Activated T-helper 2 cell treated with anti-CD3 and anti-CD28 coated beads, Interferon-gamma antibody, Interleukin-2, Interleukin-4, amounts not matched to agents 10 μg/mL and 5 μg/mL and 100 μg/mL, durations not matched to agents 14 hours and 24 hours and 36 hours (primary cell): ENCODE results near the gene GATA3. TPM values are rescaled to one million over a fixed set of nuclear protein-coding genes. Genes with fewer than 3 reads are reported as not detected.

ENCODE experiments used
- DNase-seq: peaks from one replicate; pipeline ENCODE4 v3.0.0; 2021; ENCODE audit warnings: low spot score
- H3K27ac Mint-ChIP-seq: one replicate; pipeline ENCODE4 v1.8.0; 2021; ENCODE audit warnings: mixed read lengths
- H3K27me3 Mint-ChIP-seq: one replicate; pipeline ENCODE4 v1.8.0; 2021; ENCODE audit warnings: low read depth, mixed read lengths
- H3K36me3 Mint-ChIP-seq: one replicate; pipeline ENCODE4 v1.8.0; 2021; ENCODE audit warnings: low read depth, mixed read lengths
- H3K4me1 Mint-ChIP-seq: one replicate; pipeline ENCODE4 v1.8.0; 2021; ENCODE audit warnings: low read depth, mixed read lengths
- H3K4me3 Mint-ChIP-seq: one replicate; pipeline ENCODE4 v1.8.0; 2021; ENCODE audit warnings: low read depth, mild to moderate bottlenecking, moderate library complexity, mixed read lengths
- H3K9me3 Mint-ChIP-seq: one replicate; pipeline ENCODE4 v1.8.0; 2021; ENCODE audit warnings: mixed read lengths
- intact Hi-C: fragments of 100-400 bp; cut with micrococcal nuclease; formaldehyde crosslinking; loops from one replicate; pipeline ENCODE4 v1.15.1; 2023
- total RNA-seq: library from RNA; stranded (reverse); gene quantifications from 2 replicates; pipeline ENCODE4 v1.2.3, GENCODE V29; 2022

The GATA3 gene
- total RNA-seq, 1 donor from 2014 or later: 293 TPM

GRCh38 chr10:8104721-8105120 lies 50.2 kb downstream of the GATA3 start:
- H3K36me3 Mint-ChIP-seq: peaks cover 3% of the 10 kb centered on the region
- no peak overlapping the region for H3K4me3 Mint-ChIP-seq
- no peak for DNase-seq
- peaks cover 3% of the 10 kb centered on the region for H3K27me3 Mint-ChIP-seq
- H3K4me1 Mint-ChIP-seq: peaks cover 13% of the 10 kb centered on the region
- H3K9me3 Mint-ChIP-seq: no peaks in the 10 kb centered on the region
- intact Hi-C loops: no loop called here
- no peak overlapping the region for H3K27ac Mint-ChIP-seq

- Mint-ChIP-seq H3K4me3 (no peak overlapping the region), H3K27me3 (peaks cover 3% of the 10 kb centered on the region), H3K9me3 (no peaks in the 10 kb centered on the region), H3K27ac (no peak overlapping the region), H3K4me1 (peaks cover 10% of the 10 kb centered on the region), H3K36me3 (no peaks in the 10 kb centered on the region)
- intact Hi-C loops: no loop called here
- DNase-seq: no peak
These were observed 51.4 kb downstream of the GATA3 start for GRCh38 chr10:8105932-8106331.

- Mint-ChIP-seq H3K9me3 (no peaks in the 10 kb centered on the region), H3K36me3 (no peaks in the 10 kb centered on the region), H3K27ac (no peak overlapping the region), H3K4me1 (no peaks in the 10 kb centered on the region), H3K4me3 (no peak overlapping the region), H3K27me3 (peaks cover 3% of the 10 kb centered on the region)
- intact Hi-C loops: no loop called here
- no peak for DNase-seq
These were observed 57.9 kb downstream of the GATA3 start for GRCh38 chr10:8112230-8112905.

GRCh38 chr10:8112942-8113442 lies 58.5 kb downstream of the GATA3 start:
- no peak overlapping the region for H3K4me3 Mint-ChIP-seq
- H3K9me3 Mint-ChIP-seq: no peaks in the 10 kb centered on the region
- intact Hi-C loops: no loop called here
- H3K27ac Mint-ChIP-seq: no peak overlapping the region
- no peaks in the 10 kb centered on the region for H3K4me1 Mint-ChIP-seq
- H3K36me3 Mint-ChIP-seq: no peaks in the 10 kb centered on the region
- no peak for DNase-seq
- H3K27me3 Mint-ChIP-seq: no peaks in the 10 kb centered on the region

- Mint-ChIP-seq H3K27me3 (no peaks in the 10 kb centered on the region), H3K27ac (no peak overlapping the region), H3K9me3 (no peaks in the 10 kb centered on the region), H3K4me1 (no peaks in the 10 kb centered on the region), H3K4me3 (no peak overlapping the region), H3K36me3 (no peaks in the 10 kb centered on the region)
- intact Hi-C loops: no loop called here
- DNase-seq: no peak
These were observed 59.1 kb downstream of the GATA3 start for GRCh38 chr10:8113616-8114015.

- Mint-ChIP-seq H3K27me3 (no peaks in the 10 kb centered on the region), H3K36me3 (no peaks in the 10 kb centered on the region), H3K4me3 (no peak overlapping the region), H3K27ac (no peak overlapping the region), H3K9me3 (no peaks in the 10 kb centered on the region), H3K4me1 (no peaks in the 10 kb centered on the region)
- intact Hi-C loops: no loop called here
- DNase-seq: no peak
These were observed 60.5 kb downstream of the GATA3 start for GRCh38 chr10:8114741-8115617.

- intact Hi-C loops: no loop called here
- H3K36me3 Mint-ChIP-seq: no peaks in the 10 kb centered on the region
- DNase-seq: no peak
- no peak overlapping the region for H3K27ac Mint-ChIP-seq
- H3K9me3 Mint-ChIP-seq: no peaks in the 10 kb centered on the region
- H3K27me3 Mint-ChIP-seq: no peaks in the 10 kb centered on the region
- no peak overlapping the region for H3K4me3 Mint-ChIP-seq
- no peaks in the 10 kb centered on the region for H3K4me1 Mint-ChIP-seq
These were observed 61.1 kb downstream of the GATA3 start for GRCh38 chr10:8115618-8115980.

- Mint-ChIP-seq H3K4me3 (no peak overlapping the region), H3K4me1 (no peaks in the 10 kb centered on the region), H3K27ac (no peak overlapping the region), H3K27me3 (no peaks in the 10 kb centered on the region), H3K36me3 (no peaks in the 10 kb centered on the region), H3K9me3 (no peaks in the 10 kb centered on the region)
- intact Hi-C loops: no loop called here
- no peak for DNase-seq
These were observed 62.0 kb downstream of the GATA3 start for GRCh38 chr10:8116474-8116873.

GRCh38 chr10:8116926-8117493 lies 62.5 kb downstream of the GATA3 start:
- no peaks in the 10 kb centered on the region for H3K9me3 Mint-ChIP-seq
- intact Hi-C loops: no loop called here
- no peak for DNase-seq
- H3K4me1 Mint-ChIP-seq: no peaks in the 10 kb centered on the region
- no peaks in the 10 kb centered on the region for H3K36me3 Mint-ChIP-seq
- no peak overlapping the region for H3K4me3 Mint-ChIP-seq
- H3K27ac Mint-ChIP-seq: no peak overlapping the region
- H3K27me3 Mint-ChIP-seq: no peaks in the 10 kb centered on the region

- DNase-seq: no peak
- peaks cover 2% of the 10 kb centered on the region for H3K4me1 Mint-ChIP-seq
- H3K27ac Mint-ChIP-seq: no peak overlapping the region
- no peaks in the 10 kb centered on the region for H3K27me3 Mint-ChIP-seq
- no peaks in the 10 kb centered on the region for H3K9me3 Mint-ChIP-seq
- no peaks in the 10 kb centered on the region for H3K36me3 Mint-ChIP-seq
- H3K4me3 Mint-ChIP-seq: no peak overlapping the region
- intact Hi-C loops: no loop called here
These were observed 66.9 kb downstream of the GATA3 start for GRCh38 chr10:8121201-8121890.

- Mint-ChIP-seq H3K27ac (no peak overlapping the region), H3K9me3 (peaks cover 3% of the 10 kb centered on the region), H3K36me3 (peaks cover 4% of the 10 kb centered on the region), H3K4me3 (no peak overlapping the region), H3K4me1 (peaks cover 5% of the 10 kb centered on the region), H3K27me3 (no peaks in the 10 kb centered on the region)
- no peak for DNase-seq
- intact Hi-C loops: no loop called here
These were observed 68.3 kb downstream of the GATA3 start for GRCh38 chr10:8122611-8123369.

- H3K4me1 Mint-ChIP-seq: peaks cover 15% of the 10 kb centered on the region
- no peaks in the 10 kb centered on the region for H3K27me3 Mint-ChIP-seq
- no peak for DNase-seq
- peaks cover 8% of the 10 kb centered on the region for H3K36me3 Mint-ChIP-seq
- intact Hi-C loops: no loop called here
- no peak overlapping the region for H3K4me3 Mint-ChIP-seq
- H3K9me3 Mint-ChIP-seq: peaks cover 3% of the 10 kb centered on the region
- H3K27ac Mint-ChIP-seq: no peak overlapping the region
These were observed 69.9 kb downstream of the GATA3 start for GRCh38 chr10:8124436-8124835.
